IPS DF 4.7 (cell line): ENCODE measurements around the gene SMG5.
"Not testable (repeated sequence)": the region's sequence is repeated elsewhere in the genome, so short reads cannot be mapped to it uniquely, and the experiment has no call there.

ENCODE experiments used
- DNase-seq: peaks from one replicate; pipeline ENCODE4 v3.0.0-alpha.2; 2013; ENCODE audit warnings: low spot score; ENCODE audit errors: extremely low read depth

Gene SMG5

GRCh38 chr1:156245451-156246232 lies 37.0 kb downstream of the SMG5 start:
- DNase-seq: no peak

- DNase-seq: no peak
Observed at GRCh38 chr1:156244712-156245111, 37.9 kb downstream of the SMG5 start.

GRCh38 chr1:156244126-156244525 lies 38.5 kb downstream of the SMG5 start:
- no peak for DNase-seq

- no peak for DNase-seq
Observed at GRCh38 chr1:156242738-156243137, 39.9 kb downstream of the SMG5 start.

- DNase-seq: no peak
Observed at GRCh38 chr1:156241926-156242325, 40.7 kb downstream of the SMG5 start, which contains the start of gene BGLAP. Gene BGLAP (plus strand): TSS chr1:156242184. CDS start chr1:156242232, 48 bp downstream.

- no peak for DNase-seq
Observed at GRCh38 chr1:156241311-156241811, 41.3 kb downstream of the SMG5 start.

- DNase-seq: no peak
Observed at GRCh38 chr1:156238248-156238647, 44.4 kb downstream of the SMG5 start.

- DNase-seq: no peak
Observed at GRCh38 chr1:156236164-156236563, 46.5 kb downstream of the SMG5 start.

GRCh38 chr1:156233426-156234127 lies 49.0 kb downstream of the SMG5 start:
- no peak for DNase-seq

GRCh38 chr1:156232201-156232894 lies 50.3 kb downstream of the SMG5 start:
- DNase-seq: no peak

GRCh38 chr1:156230473-156230837 lies 52.2 kb downstream of the SMG5 start:
- DNase-seq: no peak

GRCh38 chr1:156229809-156230472 lies 52.7 kb downstream of the SMG5 start:
- DNase-seq: no peak

GRCh38 chr1:156228501-156228900 lies 54.1 kb downstream of the SMG5 start:
- no peak for DNase-seq

GRCh38 chr1:156226782-156227181 lies 55.8 kb downstream of the SMG5 start:
- DNase-seq: no peak

GRCh38 chr1:156226116-156226538 lies 56.5 kb downstream of the SMG5 start:
- DNase-seq: no peak

GRCh38 chr1:156225677-156226014 lies 57.0 kb downstream of the SMG5 start:
- no peak for DNase-seq

- no peak for DNase-seq
Observed at GRCh38 chr1:156221986-156222692, 60.5 kb downstream of the SMG5 start.

- no peak for DNase-seq
Observed at GRCh38 chr1:156220226-156220625, 62.4 kb downstream of the SMG5 start.

GRCh38 chr1:156217871-156218270 lies 64.8 kb downstream of the SMG5 start:
- no peak for DNase-seq

- not testable (repeated sequence) for DNase-seq
Observed at GRCh38 chr1:156216361-156217086, 66.1 kb downstream of the SMG5 start.
